Lower leg skin (tissue), 3 donors: ENCODE data around the gene MTERF4.

Source experiments
- POLR2A ChIP-seq, 2 donors: fragments of 450-650 bp; IDR thresholded peaks; one replicate each; pipeline ENCODE4 v1.6.1; 2016 to 2017; ENCODE audit warnings: antibody characterized with exemption in 2 of 2, mild to moderate bottlenecking in 1 of 2, moderate library complexity in 1 of 2
- TF ChIP-seq, protein P1 (sequence below), 3 donors: fragments of 450-650 bp; IDR thresholded peaks; one replicate each; pipeline ENCODE4 v1.5.1; 2016; ENCODE audit warnings: antibody characterized with exemption in 3 of 3, mild to moderate bottlenecking in 3 of 3, moderate library complexity in 2 of 3

DNA sequence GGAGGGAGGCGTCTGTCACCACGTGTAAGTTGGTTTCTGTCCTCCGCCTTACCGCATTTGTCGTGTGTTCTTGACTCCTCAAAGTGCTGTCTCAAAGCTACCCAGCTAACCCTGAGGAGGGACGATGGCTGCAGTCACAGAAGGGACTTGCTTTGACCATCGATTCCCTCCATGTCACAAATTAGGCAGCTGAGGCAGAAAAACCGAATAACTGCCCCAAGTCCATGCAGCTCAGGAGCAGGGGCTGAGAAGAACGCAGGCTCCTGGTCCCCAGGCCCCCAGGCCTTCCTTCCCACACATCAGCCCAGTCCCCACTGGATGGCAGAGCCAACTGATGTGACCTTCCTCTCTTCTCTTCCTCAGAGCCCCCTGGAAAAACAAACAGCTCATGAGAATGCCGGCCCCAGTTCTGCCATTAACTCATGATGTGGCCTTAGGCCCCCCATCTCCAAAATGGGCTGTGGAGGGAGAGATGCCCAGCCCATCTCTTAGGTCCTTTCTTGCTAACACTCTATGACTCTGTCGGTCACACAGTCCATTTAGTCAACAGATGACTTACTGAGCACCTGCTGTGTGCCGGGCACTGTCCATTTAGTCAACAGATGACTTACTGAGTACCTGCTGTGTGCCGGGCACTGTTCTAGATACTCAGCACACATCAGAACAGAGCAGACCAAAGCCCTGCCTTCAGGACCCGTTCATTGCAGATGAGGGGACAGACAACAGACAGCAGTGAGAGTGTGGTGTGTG lies 19.6 kb downstream of the MTERF4 start:
- TF ChIP-seq, protein P1, sequence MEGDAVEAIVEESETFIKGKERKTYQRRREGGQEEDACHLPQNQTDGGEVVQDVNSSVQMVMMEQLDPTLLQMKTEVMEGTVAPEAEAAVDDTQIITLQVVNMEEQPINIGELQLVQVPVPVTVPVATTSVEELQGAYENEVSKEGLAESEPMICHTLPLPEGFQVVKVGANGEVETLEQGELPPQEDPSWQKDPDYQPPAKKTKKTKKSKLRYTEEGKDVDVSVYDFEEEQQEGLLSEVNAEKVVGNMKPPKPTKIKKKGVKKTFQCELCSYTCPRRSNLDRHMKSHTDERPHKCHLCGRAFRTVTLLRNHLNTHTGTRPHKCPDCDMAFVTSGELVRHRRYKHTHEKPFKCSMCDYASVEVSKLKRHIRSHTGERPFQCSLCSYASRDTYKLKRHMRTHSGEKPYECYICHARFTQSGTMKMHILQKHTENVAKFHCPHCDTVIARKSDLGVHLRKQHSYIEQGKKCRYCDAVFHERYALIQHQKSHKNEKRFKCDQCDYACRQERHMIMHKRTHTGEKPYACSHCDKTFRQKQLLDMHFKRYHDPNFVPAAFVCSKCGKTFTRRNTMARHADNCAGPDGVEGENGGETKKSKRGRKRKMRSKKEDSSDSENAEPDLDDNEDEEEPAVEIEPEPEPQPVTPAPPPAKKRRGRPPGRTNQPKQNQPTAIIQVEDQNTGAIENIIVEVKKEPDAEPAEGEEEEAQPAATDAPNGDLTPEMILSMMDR (IDR thresholded peaks at IDR 0.05): no peak
- TF ChIP-seq POLR2A (IDR thresholded peaks at IDR 0.05): no peak
